ENCODE measurements around the gene STBD1.

GRCh38 chr4:76305971-76306881, at the start of gene STBD1:
- TF ChIP-seq CTCF (IDR thresholded peaks at IDR 0.05) (no peak), POLR2A (IDR thresholded peaks at IDR 0.05) (no peak)

All from lower leg skin (tissue), 3 donors.